ENCODE results near the gene PSMC5.

Gene PSMC5

GRCh38 chr17:63816669-63817068 is 10.6 kb upstream of the PSMC5 start:
- Histone ChIP-seq H2BK120ac (ENCODE audit: insufficient read depth, low read length, poor library complexity) (no peak overlapping the region), H3K79me1 (ENCODE audit: low read length) (no peaks in the 10 kb centered on the region), H3K14ac (ENCODE audit: low read length) (no peak overlapping the region), H3K9me3 (ENCODE audit: insufficient read depth, low read depth, low read length) (no peaks in the 10 kb centered on the region), H2BK5ac (ENCODE audit: low read depth, low read length, poor library complexity) (no peak overlapping the region), H2AFZ (ENCODE audit: insufficient read depth, low read length, poor library complexity) (no peak overlapping the region), H3K23ac (ENCODE audit: low read length) (no peak overlapping the region), H3K27me3 (ENCODE audit: insufficient read depth, low read length) (no peaks in the 10 kb centered on the region), H3K9ac (ENCODE audit: low read length) (no peak overlapping the region), H3K18ac (ENCODE audit: low read length) (no peak overlapping the region), H3K4me2 (ENCODE audit: low read length) (no peak overlapping the region), H3K36me3 (ENCODE audit: control insufficient read depth in 1 of 2, insufficient read depth in 2 of 2, low read length in 2 of 2) (peaks cover 59 to 87% of the 10 kb centered on the region in 2 experiments), H4K8ac (ENCODE audit: low read depth, low read length) (no peak overlapping the region), H3K79me2 (ENCODE audit: control insufficient read depth, insufficient read depth, low read length, poor library complexity) (no peaks in the 10 kb centered on the region), H2BK12ac (ENCODE audit: low read length) (no peak overlapping the region), H4K91ac (ENCODE audit: low read depth, low read length) (no peak overlapping the region), H3K4me1 (ENCODE audit: control insufficient read depth in 1 of 2, insufficient read depth in 2 of 2, low read length in 2 of 2) (no peaks in the 10 kb centered on the region), H2AK5ac (ENCODE audit: low read length) (no peak overlapping the region), H3K27ac (ENCODE audit: low read depth, low read length) (no peak overlapping the region), H4K12ac (ENCODE audit: low read depth, low read length) (no peak overlapping the region), H3K4me3 (ENCODE audit: low read depth, low read length) (no peak overlapping the region), H3K4ac (ENCODE audit: low read depth, low read length) (no peak overlapping the region)
- no peak for DNase-seq
- no CpG with 5 or more reads among the region's 4 CpGs for WGBS (ENCODE audit: extremely low coverage, insufficient coverage, insufficient read length)

GRCh38 chr17:63817736-63818385 is 9.4 kb upstream of the PSMC5 start:
- no CpG with 5 or more reads among the region's 27 CpGs for WGBS (ENCODE audit: extremely low coverage, insufficient coverage, insufficient read length)
- Histone ChIP-seq H3K4me1 (ENCODE audit: control insufficient read depth in 1 of 2, insufficient read depth in 2 of 2, low read length in 2 of 2) (no peaks in the 10 kb centered on the region), H3K23ac (ENCODE audit: low read length) (no peak overlapping the region)

GRCh38 chr17:63819131-63819530 is 8.1 kb upstream of the PSMC5 start:
- 100% methylated on average over 1 of the region's 6 CpGs for WGBS (ENCODE audit: extremely low coverage, insufficient coverage, insufficient read length)
- no peaks in the 10 kb centered on the region for H3K79me2 ChIP-seq (ENCODE audit: control insufficient read depth, insufficient read depth, low read length, poor library complexity)

More at GRCh38 chr17:63817736-63818385, 9.4 kb upstream of the PSMC5 start:
- Histone ChIP-seq H4K8ac (ENCODE audit: low read depth, low read length) (no peak overlapping the region), H3K4me3 (ENCODE audit: low read depth, low read length) (no peak overlapping the region), H3K79me2 (ENCODE audit: control insufficient read depth, insufficient read depth, low read length, poor library complexity) (no peaks in the 10 kb centered on the region), H4K12ac (ENCODE audit: low read depth, low read length) (peak overlapping the region; percentile 9), H3K9ac (ENCODE audit: low read length) (no peak overlapping the region), H4K91ac (ENCODE audit: low read depth, low read length) (no peak overlapping the region), H2AFZ (ENCODE audit: insufficient read depth, low read length, poor library complexity) (no peak overlapping the region), H3K36me3 (ENCODE audit: control insufficient read depth in 1 of 2, insufficient read depth in 2 of 2, low read length in 2 of 2) (peaks cover 58 to 87% of the 10 kb centered on the region in 2 experiments), H3K79me1 (ENCODE audit: low read length) (no peaks in the 10 kb centered on the region), H3K4me2 (ENCODE audit: low read length) (no peak overlapping the region), H3K18ac (ENCODE audit: low read length) (no peak overlapping the region), H3K27ac (ENCODE audit: low read depth, low read length) (no peak overlapping the region), H3K14ac (ENCODE audit: low read length) (no peak overlapping the region), H2AK5ac (ENCODE audit: low read length) (no peak overlapping the region), H3K27me3 (ENCODE audit: insufficient read depth, low read length) (no peaks in the 10 kb centered on the region), H3K4ac (ENCODE audit: low read depth, low read length) (no peak overlapping the region), H2BK12ac (ENCODE audit: low read length) (no peak overlapping the region), H3K9me3 (ENCODE audit: insufficient read depth, low read depth, low read length) (no peaks in the 10 kb centered on the region), H2BK120ac (ENCODE audit: insufficient read depth, low read length, poor library complexity) (no peak overlapping the region), H2BK5ac (ENCODE audit: low read depth, low read length, poor library complexity) (no peak overlapping the region)
- DNase-seq, result no peak

GRCh38 chr17:63819585-63820537 is 7.4 kb upstream of the PSMC5 start:
- H3K14ac ChIP-seq (ENCODE audit: low read length), result no peak overlapping the region
- H2AK5ac ChIP-seq (ENCODE audit: low read length), result no peak overlapping the region
- no peak overlapping the region for H2BK5ac ChIP-seq (ENCODE audit: low read depth, low read length, poor library complexity)
- no peaks in the 10 kb centered on the region for H3K79me2 ChIP-seq (ENCODE audit: control insufficient read depth, insufficient read depth, low read length, poor library complexity)
- no peak overlapping the region for H3K27ac ChIP-seq (ENCODE audit: low read depth, low read length)
- H4K8ac ChIP-seq (ENCODE audit: low read depth, low read length), result no peak overlapping the region
- no peak for DNase-seq
- H3K27me3 ChIP-seq (ENCODE audit: insufficient read depth, low read length), result no peaks in the 10 kb centered on the region
- no peak overlapping the region for H3K4me3 ChIP-seq (ENCODE audit: low read depth, low read length)
- no peaks in the 10 kb centered on the region for H3K79me1 ChIP-seq (ENCODE audit: low read length)
- H4K91ac ChIP-seq (ENCODE audit: low read depth, low read length), result no peak overlapping the region
- no peak overlapping the region for H3K4me2 ChIP-seq (ENCODE audit: low read length)
- H3K36me3 ChIP-seq (ENCODE audit: control insufficient read depth in 1 of 2, insufficient read depth in 2 of 2, low read length in 2 of 2), result peaks cover 59 to 87% of the 10 kb centered on the region in 2 experiments
- no peak overlapping the region for H4K12ac ChIP-seq (ENCODE audit: low read depth, low read length)
- no peak overlapping the region for H2BK12ac ChIP-seq (ENCODE audit: low read length)
- no peak overlapping the region for H2BK120ac ChIP-seq (ENCODE audit: insufficient read depth, low read length, poor library complexity)
- no peak overlapping the region for H3K23ac ChIP-seq (ENCODE audit: low read length)
- no peaks in the 10 kb centered on the region for H3K9me3 ChIP-seq (ENCODE audit: insufficient read depth, low read depth, low read length)
- no peak overlapping the region for H3K18ac ChIP-seq (ENCODE audit: low read length)
- H2AFZ ChIP-seq (ENCODE audit: insufficient read depth, low read length, poor library complexity), result no peak overlapping the region
- no peaks in the 10 kb centered on the region for H3K4me1 ChIP-seq (ENCODE audit: control insufficient read depth in 1 of 2, insufficient read depth in 2 of 2, low read length in 2 of 2)
- H3K4ac ChIP-seq (ENCODE audit: low read depth, low read length), result no peak overlapping the region
- H3K9ac ChIP-seq (ENCODE audit: low read length), result no peak overlapping the region
- no CpG with 5 or more reads among the region's 21 CpGs for WGBS (ENCODE audit: extremely low coverage, insufficient coverage, insufficient read length)

More at GRCh38 chr17:63819131-63819530, 8.1 kb upstream of the PSMC5 start:
- H3K27me3 ChIP-seq (ENCODE audit: insufficient read depth, low read length), result no peaks in the 10 kb centered on the region
- H2AFZ ChIP-seq (ENCODE audit: insufficient read depth, low read length, poor library complexity), result no peak overlapping the region
- no peak overlapping the region for H3K4me2 ChIP-seq (ENCODE audit: low read length)
- no peak overlapping the region for H2BK5ac ChIP-seq (ENCODE audit: low read depth, low read length, poor library complexity)
- no peak overlapping the region for H2BK120ac ChIP-seq (ENCODE audit: insufficient read depth, low read length, poor library complexity)
- H3K4me3 ChIP-seq (ENCODE audit: low read depth, low read length), result no peak overlapping the region
- H3K4me1 ChIP-seq (ENCODE audit: control insufficient read depth in 1 of 2, insufficient read depth in 2 of 2, low read length in 2 of 2), result no peaks in the 10 kb centered on the region
- H2BK12ac ChIP-seq (ENCODE audit: low read length), result no peak overlapping the region
- H3K9ac ChIP-seq (ENCODE audit: low read length), result no peak overlapping the region
- no peak for DNase-seq
- no peak overlapping the region for H4K12ac ChIP-seq (ENCODE audit: low read depth, low read length)
- no peak overlapping the region for H4K8ac ChIP-seq (ENCODE audit: low read depth, low read length)
- no peak overlapping the region for H2AK5ac ChIP-seq (ENCODE audit: low read length)
- H3K14ac ChIP-seq (ENCODE audit: low read length), result no peak overlapping the region
- peaks cover 57 to 87% of the 10 kb centered on the region in 2 experiments for H3K36me3 ChIP-seq (ENCODE audit: control insufficient read depth in 1 of 2, insufficient read depth in 2 of 2, low read length in 2 of 2)
- H3K18ac ChIP-seq (ENCODE audit: low read length), result no peak overlapping the region
- no peak overlapping the region for H3K27ac ChIP-seq (ENCODE audit: low read depth, low read length)
- H3K79me1 ChIP-seq (ENCODE audit: low read length), result no peaks in the 10 kb centered on the region
- no peak overlapping the region for H3K4ac ChIP-seq (ENCODE audit: low read depth, low read length)
- H4K91ac ChIP-seq (ENCODE audit: low read depth, low read length), result no peak overlapping the region
- H3K23ac ChIP-seq (ENCODE audit: low read length), result no peak overlapping the region
- H3K9me3 ChIP-seq (ENCODE audit: insufficient read depth, low read depth, low read length), result no peaks in the 10 kb centered on the region

Measured in trophoblast cell (in vitro differentiated cells and primary cell).